Pancreas (tissue), 10 donors: ENCODE measurements around the gene EHBP1. TPM values are rescaled to one million over a fixed set of nuclear protein-coding genes. Genes with fewer than 3 reads are reported as not detected.
A peak's percentile ranks its signal among the peaks of the same experiment; 100 is the strongest.

ENCODE experiments used
- ATAC-seq, 4 donors: fragments of 200-7000 bp; cut with Tn5 transposase; one replicate each; pipeline versions ENCODE4 v1.8.0 to v1.9.1; 2020; ENCODE audit warnings: mild to moderate bottlenecking in 4 of 4, moderate library complexity in 4 of 4
- DNase-seq, 6 donors: peaks; one replicate each; pipeline ENCODE4 v3.0.0-alpha.2; 2020
- FAIRE-seq: peaks from 2 replicates; lab custom pipeline; 2012; peaks lifted over from hg19 to GRCh38; lab: Jason Lieb, UNC
- H3K27ac ChIP-seq, 4 donors: fragments of 200-600 bp; sonication (generic); 1 replicate in 3 of 4; 2 replicates in 1 of 4; pipeline versions ENCODE4 v1.5.0 to v1.8.0; 2020
- H3K27me3 ChIP-seq, 4 donors: fragments of 200-600 bp; one replicate each; pipeline ENCODE4 v1.8.0; 2021
- H3K36me3 ChIP-seq, 3 donors: fragments of 200-600 bp; sonication (generic) in 1 of 3; one replicate each; pipeline versions ENCODE4 v1.5.0 to v1.8.0; 2020 to 2021
- H3K4me1 ChIP-seq, 3 donors: fragments of 200-600 bp; one replicate each; pipeline ENCODE4 v1.8.0; 2021
- H3K4me3 ChIP-seq, 4 donors: fragments of 200-600 bp; sonication (generic) in 2 of 4; one replicate each; pipeline versions ENCODE4 v1.5.0 to v1.8.0; 2020 to 2021
- H3K9me3 ChIP-seq, 4 donors: fragments of 200-600 bp; one replicate each; pipeline ENCODE4 v1.8.0; 2021
- WGBS, 2 donors: extraction: QIAGEN DNeasy Blood & Tissue Kit; methylation state at CpG; one replicate each; pipeline ENCODE4 v1.1.7; 2013; 5-methylcytosine and 5-hydroxymethylcytosine counted together
- intact Hi-C, 3 donors: fragments of 100-400 bp; cut with DNase I; formaldehyde crosslinking; loops; one replicate each; pipeline versions ENCODE4 v1.11.1 to v1.14.2; 2022
- polyA plus RNA-seq, 2 donors: library from polyadenylated mRNA; stranded (reverse); fragments of 200-250 nt; gene quantifications; one replicate each; pipeline ENCODE4 v1.2.3, GENCODE V29; 2013
- total RNA-seq, 6 donors: library from RNA; stranded (reverse); fragmentation: NEBNext Ultra II Directional in 4 of 6; extraction: Animal tissue kit (Norgen Biotek cat#: 25700) in 4 of 6; gene quantifications; one replicate each; pipeline versions ENCODE4 v1.2.1 to v1.2.4, GENCODE V29; 2021 to 2023
- TF ChIP-seq, protein P1 (sequence below), 4 donors: fragments of 200-600 bp; sonication (generic) in 3 of 4; IDR thresholded peaks; one replicate each; pipeline versions ENCODE4 v1.5.0 to v1.8.0; 2021; ENCODE audit warnings: antibody characterized with exemption in 4 of 4
- donor health status: healthy with polysubstance abuse.
- donor health status: DM: no; HTN: no; CAD: no; lungs with moderate emphysema.
- donor health status: DM: no; HTN: no; CAD: no.
- donor health status: control.
- donor health status: control.
- donor health status: Bipolar disorder and iron deficiency.
- donor health status: DM: yes; HTN: yes; CAD: no.
- donor health status: DM: no; HTN: no; CAD: no.
- donor health status: DM: no; HTN: no; CAD: no.
- donor health status: DM: yes; HTN: yes; CAD: no.

The EHBP1 gene
- total and polyA plus RNA-seq, 8 donors = 7.1 to 34.6 (median 21.1) TPM

- TF ChIP-seq, protein P1, sequence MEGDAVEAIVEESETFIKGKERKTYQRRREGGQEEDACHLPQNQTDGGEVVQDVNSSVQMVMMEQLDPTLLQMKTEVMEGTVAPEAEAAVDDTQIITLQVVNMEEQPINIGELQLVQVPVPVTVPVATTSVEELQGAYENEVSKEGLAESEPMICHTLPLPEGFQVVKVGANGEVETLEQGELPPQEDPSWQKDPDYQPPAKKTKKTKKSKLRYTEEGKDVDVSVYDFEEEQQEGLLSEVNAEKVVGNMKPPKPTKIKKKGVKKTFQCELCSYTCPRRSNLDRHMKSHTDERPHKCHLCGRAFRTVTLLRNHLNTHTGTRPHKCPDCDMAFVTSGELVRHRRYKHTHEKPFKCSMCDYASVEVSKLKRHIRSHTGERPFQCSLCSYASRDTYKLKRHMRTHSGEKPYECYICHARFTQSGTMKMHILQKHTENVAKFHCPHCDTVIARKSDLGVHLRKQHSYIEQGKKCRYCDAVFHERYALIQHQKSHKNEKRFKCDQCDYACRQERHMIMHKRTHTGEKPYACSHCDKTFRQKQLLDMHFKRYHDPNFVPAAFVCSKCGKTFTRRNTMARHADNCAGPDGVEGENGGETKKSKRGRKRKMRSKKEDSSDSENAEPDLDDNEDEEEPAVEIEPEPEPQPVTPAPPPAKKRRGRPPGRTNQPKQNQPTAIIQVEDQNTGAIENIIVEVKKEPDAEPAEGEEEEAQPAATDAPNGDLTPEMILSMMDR (IDR thresholded peaks at IDR 0.05) = no peak
- ATAC-seq = no peak
- Histone ChIP-seq H3K27ac (no peak overlapping the region), H3K27me3 (peaks cover 0 to 18% (median 0%) of the 10 kb centered on the region in 4 donors), H3K4me3 (peak overlapping the region in 2 of 4 donors; percentile 67 to 74), H3K9me3 (no peaks in the 10 kb centered on the region), H3K36me3 (no peaks in the 10 kb centered on the region), H3K4me1 (peaks cover 0 to 8% (median 0%) of the 10 kb centered on the region in 3 donors)
- intact Hi-C loops = no loop called here
- DNase-seq = peak in 2 of 6 donors; percentile 58 to 72
- FAIRE-seq = no peak
- 79% methylated on average over 42 of the region's 42 CpGs for WGBS, 2 donors
Measured at GRCh38 chr2:63051795-63052333, 346.4 kb downstream of the EHBP1 start.

DNA sequence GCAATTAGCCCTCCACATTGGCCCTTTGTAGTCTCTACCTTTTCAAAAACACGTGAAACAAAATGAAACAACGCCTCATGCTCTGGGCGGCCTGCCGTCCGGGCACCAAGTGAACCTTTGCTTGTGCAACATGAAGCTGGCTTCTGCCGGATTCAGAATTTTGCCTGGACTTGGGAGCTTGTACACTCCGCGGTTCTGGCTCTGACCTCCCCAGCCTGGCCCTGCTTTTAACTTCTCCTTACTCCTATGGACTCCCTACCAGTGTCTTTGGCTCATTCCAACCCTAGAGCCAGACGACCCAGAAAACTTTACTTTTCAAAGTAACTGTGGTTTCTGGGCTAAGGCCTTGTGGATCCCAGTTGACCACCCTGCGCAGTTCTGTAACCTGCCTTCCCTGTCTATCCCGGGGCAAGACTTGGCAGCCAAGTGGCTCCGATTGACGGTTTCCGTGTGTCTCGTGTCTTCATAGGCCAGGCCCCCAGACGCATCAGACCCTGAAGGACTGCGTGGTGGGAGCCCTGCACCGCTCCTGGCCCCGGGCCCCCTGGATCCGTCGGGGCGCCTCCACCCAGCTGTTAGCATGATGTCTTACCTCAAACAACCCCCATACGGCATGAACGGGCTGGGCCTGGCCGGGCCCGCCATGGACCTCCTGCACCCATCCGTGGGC, 347.0 kb downstream of the EHBP1 start:
- TF ChIP-seq, protein P1 (IDR thresholded peaks at IDR 0.05) = no peak
- intact Hi-C loops = no loop called here
- FAIRE-seq (no peak), DNase-seq (peak in 1 of 6 donors; percentile 72), ATAC-seq (no peak)
- Histone ChIP-seq H3K36me3 (no peaks in the 10 kb centered on the region), H3K27ac (no peak overlapping the region), H3K4me1 (peaks cover 0 to 8% (median 0%) of the 10 kb centered on the region in 3 donors), H3K27me3 (peaks cover 0 to 25% (median 3%) of the 10 kb centered on the region in 4 donors), H3K9me3 (no peaks in the 10 kb centered on the region), H3K4me3 (no peak overlapping the region)
- 85 to 89% methylated on average over 23 to 27 of the region's 27 CpGs for WGBS, 2 donors

DNA sequence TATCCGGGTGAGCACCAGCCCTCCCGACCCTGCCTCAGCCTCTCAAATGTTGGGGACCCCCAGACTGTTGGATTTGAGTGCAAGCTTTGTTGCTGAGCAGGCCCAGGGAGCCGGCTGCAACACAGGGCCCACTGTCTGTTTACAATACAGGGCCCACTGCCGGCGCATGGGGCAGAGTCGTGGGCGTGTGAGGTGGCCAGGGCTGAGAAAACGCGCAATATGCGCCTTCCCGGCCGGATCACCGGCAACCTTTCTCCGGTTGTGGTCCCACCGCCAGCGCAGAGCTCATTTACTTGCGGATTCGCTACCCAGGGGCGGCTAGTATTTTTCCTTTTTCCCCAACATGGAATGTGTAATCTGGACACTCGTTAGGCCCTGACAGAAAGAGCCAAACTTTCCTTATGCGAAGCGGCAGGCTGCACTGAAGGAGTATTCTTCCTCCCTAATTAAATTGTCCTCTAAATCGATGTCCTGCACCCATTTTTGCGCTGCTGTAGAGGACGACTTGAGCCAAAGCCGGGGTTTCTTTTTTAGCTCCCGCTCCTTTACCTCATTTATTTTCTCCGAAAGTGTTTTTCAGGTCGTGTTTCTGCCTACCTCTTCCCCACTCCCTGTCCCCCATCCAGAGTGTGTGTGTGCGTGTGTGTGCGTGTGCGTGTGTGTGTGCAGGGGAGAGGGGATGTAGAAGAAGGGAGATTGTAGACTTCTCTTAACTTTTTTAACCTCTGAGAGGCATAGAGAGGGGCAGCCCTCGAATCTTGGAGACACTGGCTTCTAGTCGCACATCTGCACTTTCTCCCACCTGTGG, 347.8 kb downstream of the EHBP1 start:
- TF ChIP-seq, protein P1 (IDR thresholded peaks at IDR 0.05) = no peak
- intact Hi-C loops = no loop called here
- no peak for ATAC-seq
- Histone ChIP-seq H3K4me1 (peaks cover 0 to 11% (median 0%) of the 10 kb centered on the region in 3 donors), H3K9me3 (no peaks in the 10 kb centered on the region), H3K27me3 (peaks cover 0 to 25% (median 3%) of the 10 kb centered on the region in 4 donors), H3K27ac (no peak overlapping the region), H3K36me3 (no peaks in the 10 kb centered on the region), H3K4me3 (no peak overlapping the region)
- no peak for DNase-seq
- no peak for FAIRE-seq
- 79 to 82% methylated on average over 34 of the region's 34 CpGs for WGBS, 2 donors

- no peaks in the 10 kb centered on the region for H3K9me3 ChIP-seq
- H3K27ac ChIP-seq = no peak overlapping the region
- H3K27me3 ChIP-seq = peaks cover 0 to 24% (median 6%) of the 10 kb centered on the region in 4 donors
- no peaks in the 10 kb centered on the region for H3K36me3 ChIP-seq
- DNase-seq = no peak
- FAIRE-seq = no peak
- 22 to 35% methylated on average over 48 of the region's 48 CpGs for WGBS, 2 donors
- peak overlapping the region in 1 of 4 donors; percentile 11 for H3K4me3 ChIP-seq
- ATAC-seq = no peak
- TF ChIP-seq, protein P1 (IDR thresholded peaks at IDR 0.05) = no peak
- peaks cover 0 to 15% (median 0%) of the 10 kb centered on the region in 3 donors for H3K4me1 ChIP-seq
- intact Hi-C loops = no loop called here
Measured at GRCh38 chr2:63053889-63054602, 348.5 kb downstream of the EHBP1 start.
